ENCODE data around the gene SOCS3. TPM values are rescaled to one million over a fixed set of nuclear protein-coding genes. Genes with fewer than 3 reads are reported as not detected.

Gene SOCS3
- total and polyA plus RNA-seq, 5 donors: 6.6 to 52.6 (median 12.0) TPM

DNA sequence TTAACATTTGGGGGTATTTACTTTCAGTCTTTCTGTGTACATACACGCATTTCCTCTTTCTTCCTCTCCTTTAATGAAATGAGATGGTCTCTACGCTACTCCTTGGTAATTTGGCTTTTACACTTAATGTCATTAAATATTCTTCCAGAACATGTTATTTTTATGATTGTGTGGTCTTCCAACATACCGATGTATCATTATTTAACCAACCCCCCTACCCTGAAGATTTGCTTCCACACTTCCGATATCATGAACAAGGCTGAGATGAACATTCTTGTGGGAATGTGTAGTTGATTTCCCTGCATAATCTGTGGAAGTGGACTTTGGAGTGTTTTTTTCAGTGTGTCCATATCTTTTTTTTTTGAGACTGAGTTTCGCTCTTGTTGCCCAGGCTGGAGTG, 16.3 kb upstream of the SOCS3 start:
- no peak for ATAC-seq
- no peaks in the 10 kb centered on the region for H3K9me3 ChIP-seq (ENCODE audit: control insufficient read depth, low read length)
- no peaks in the 10 kb centered on the region for H3K27me3 ChIP-seq (ENCODE audit: control insufficient read depth, insufficient read depth)
- no peak overlapping the region for H3K27ac ChIP-seq (ENCODE audit: low read length)
- peaks cover 3% of the 10 kb centered on the region for H3K4me1 ChIP-seq (ENCODE audit: control insufficient read depth, insufficient read depth, low read length)
- intact Hi-C loops (cut with DNase I): no loop called here
- DNase-seq: no peak
- WGBS: 84% methylated on average over 5 of the region's 5 CpGs
- H3K4me3 ChIP-seq (ENCODE audit: low read length): no peak overlapping the region

DNA sequence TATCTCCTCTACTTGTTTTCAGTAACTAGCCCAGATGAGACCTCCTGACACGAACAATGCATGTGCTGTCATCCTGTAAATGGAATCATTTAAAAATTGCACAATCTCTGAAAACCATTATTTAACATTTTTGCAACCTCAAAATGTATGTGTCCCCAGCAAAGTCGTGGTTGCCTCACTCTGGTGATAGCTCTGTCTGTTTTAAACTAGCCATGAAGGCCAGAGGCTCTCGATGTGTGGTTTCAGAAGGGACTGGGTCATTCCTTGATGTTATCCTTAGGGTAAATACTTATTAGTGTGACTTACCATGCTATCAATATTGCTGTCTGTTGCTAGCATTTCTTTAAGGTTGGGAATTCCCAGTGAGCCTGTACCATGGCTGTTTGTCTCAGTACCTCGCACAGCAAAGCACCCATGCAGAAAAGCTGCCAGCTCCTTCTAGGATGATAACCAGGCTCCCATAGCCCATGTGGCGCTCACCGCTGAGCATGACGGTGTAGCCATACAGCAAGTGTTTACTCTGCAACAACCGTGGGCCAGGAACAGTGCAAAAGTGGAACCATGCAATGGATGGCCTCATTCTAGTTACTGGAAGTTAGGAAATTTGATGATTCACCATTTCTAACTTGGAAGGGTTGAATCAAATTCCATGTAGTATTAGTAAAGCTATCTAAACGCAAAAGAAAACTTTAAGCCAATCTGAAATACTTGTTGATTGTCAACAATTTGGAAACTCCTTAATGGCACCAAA, 15.7 kb upstream of the SOCS3 start:
- DNase-seq: peak; percentile 66 to 76 (median 70)
- WGBS: 60% methylated on average over 9 of the region's 9 CpGs
- H3K9me3 ChIP-seq (ENCODE audit: control insufficient read depth, low read length): no peaks in the 10 kb centered on the region
- H3K27me3 ChIP-seq (ENCODE audit: control insufficient read depth, insufficient read depth): no peaks in the 10 kb centered on the region
- ATAC-seq: peak; percentile 50 to 59
- peak overlapping the region; percentile 85 for H3K27ac ChIP-seq (ENCODE audit: low read length)
- intact Hi-C loops (cut with DNase I): no loop called here
- no peak overlapping the region for H3K4me3 ChIP-seq (ENCODE audit: low read length)
- H3K4me1 ChIP-seq (ENCODE audit: control insufficient read depth, insufficient read depth, low read length): peaks cover 3% of the 10 kb centered on the region

DNA sequence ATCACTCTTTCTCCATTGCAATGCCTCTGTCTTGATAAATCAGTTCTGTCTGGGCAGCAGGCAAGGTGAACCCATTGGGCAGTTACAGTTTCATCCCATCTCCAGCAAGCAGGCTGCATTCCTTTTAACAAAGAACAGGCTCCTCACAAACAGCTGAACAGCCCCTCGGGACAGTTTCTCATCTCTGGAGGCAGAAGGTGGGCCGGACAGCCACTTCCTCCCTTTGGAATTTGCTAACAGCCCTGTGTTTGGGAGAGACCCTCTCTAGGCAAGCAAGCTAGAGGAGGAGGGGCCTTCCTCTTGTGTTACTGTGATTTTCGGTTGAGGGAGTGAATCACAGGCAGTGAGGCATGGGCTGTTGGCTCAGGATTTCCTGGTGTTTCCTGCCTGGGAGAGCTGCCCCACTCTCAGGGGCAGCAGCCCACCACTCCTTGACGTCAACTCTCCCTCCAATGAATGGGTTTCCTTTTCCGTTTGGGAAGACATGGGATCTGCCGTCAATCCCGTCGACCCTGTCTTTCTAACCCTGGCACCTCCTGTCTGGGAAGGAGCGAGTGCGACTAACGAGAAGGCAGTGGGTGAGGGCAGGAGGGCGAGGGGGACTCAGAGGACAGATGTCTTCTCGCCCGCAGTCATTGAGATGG, 14.9 kb upstream of the SOCS3 start:
- peaks cover 3% of the 10 kb centered on the region for H3K4me1 ChIP-seq (ENCODE audit: control insufficient read depth, insufficient read depth, low read length)

DNA sequence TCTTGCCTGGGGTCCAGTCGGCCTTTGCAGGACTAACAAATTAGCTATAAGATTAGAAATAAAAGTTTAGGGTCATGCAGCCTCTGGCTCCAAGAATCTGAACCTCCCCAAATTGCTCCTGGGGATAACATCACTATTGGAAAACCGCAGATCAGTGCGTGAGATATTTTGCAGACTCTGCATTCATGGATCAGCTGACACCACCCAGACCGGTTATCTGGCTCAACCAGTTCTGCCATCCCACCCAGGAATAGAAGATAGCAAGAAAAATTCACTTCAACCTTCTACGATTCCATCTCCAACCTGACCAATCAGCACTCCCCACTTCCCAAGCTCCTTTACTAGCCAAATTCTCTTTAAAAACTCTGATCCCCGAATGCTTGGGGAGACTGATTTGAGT, 14.3 kb upstream of the SOCS3 start:
- ATAC-seq: no peak
- H3K4me1 ChIP-seq (ENCODE audit: control insufficient read depth, insufficient read depth, low read length): peaks cover 3% of the 10 kb centered on the region
- 64% methylated on average over 6 of the region's 6 CpGs for WGBS
- DNase-seq: no peak
- intact Hi-C loops (cut with DNase I): no loop called here
- no peak overlapping the region for H3K4me3 ChIP-seq (ENCODE audit: low read length)
- no peak overlapping the region for H3K27ac ChIP-seq (ENCODE audit: low read length)
- H3K27me3 ChIP-seq (ENCODE audit: control insufficient read depth, insufficient read depth): no peaks in the 10 kb centered on the region
- no peaks in the 10 kb centered on the region for H3K9me3 ChIP-seq (ENCODE audit: control insufficient read depth, low read length)

More for the DNA sequence above, 14.9 kb upstream of the SOCS3 start:
- ATAC-seq (no peak), DNase-seq (no peak)
- H3K27ac ChIP-seq (ENCODE audit: low read length): peak overlapping the region; percentile 85
- no peaks in the 10 kb centered on the region for H3K9me3 ChIP-seq (ENCODE audit: control insufficient read depth, low read length)
- no peaks in the 10 kb centered on the region for H3K27me3 ChIP-seq (ENCODE audit: control insufficient read depth, insufficient read depth)
- 52% methylated on average over 14 of the region's 14 CpGs for WGBS
- no peak overlapping the region for H3K4me3 ChIP-seq (ENCODE audit: low read length)
- intact Hi-C loops (cut with DNase I): no loop called here

DNA sequence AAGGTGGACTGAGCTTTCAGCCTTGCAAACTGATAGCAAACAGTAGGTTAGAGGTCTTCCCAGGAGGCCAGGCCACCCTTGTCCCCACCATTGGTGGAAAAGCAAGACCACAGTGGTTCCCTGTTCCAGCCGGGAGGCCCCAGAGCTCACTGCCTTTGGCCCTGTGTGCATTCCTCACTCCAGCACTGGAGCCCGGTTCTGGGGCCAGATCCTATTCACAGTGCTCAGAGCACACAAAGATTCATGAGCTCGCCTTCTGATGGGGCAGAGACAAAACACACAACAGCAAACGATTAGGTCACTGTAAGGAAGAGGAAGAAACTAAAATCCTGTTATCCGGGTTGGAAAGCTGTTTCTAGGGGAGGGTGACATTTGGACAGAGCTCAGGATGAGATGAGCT, 13.0 kb upstream of the SOCS3 start:
- no peak overlapping the region for H3K4me3 ChIP-seq (ENCODE audit: low read length)
- intact Hi-C loops (cut with DNase I): no loop called here
- DNase-seq (no peak), ATAC-seq (no peak)
- no peaks in the 10 kb centered on the region for H3K27me3 ChIP-seq (ENCODE audit: control insufficient read depth, insufficient read depth)
- H3K9me3 ChIP-seq (ENCODE audit: control insufficient read depth, low read length): no peaks in the 10 kb centered on the region
- no peak overlapping the region for H3K27ac ChIP-seq (ENCODE audit: low read length)
- 53% methylated on average over 5 of the region's 5 CpGs for WGBS
- H3K4me1 ChIP-seq (ENCODE audit: control insufficient read depth, insufficient read depth, low read length): peaks cover 3% of the 10 kb centered on the region

DNA sequence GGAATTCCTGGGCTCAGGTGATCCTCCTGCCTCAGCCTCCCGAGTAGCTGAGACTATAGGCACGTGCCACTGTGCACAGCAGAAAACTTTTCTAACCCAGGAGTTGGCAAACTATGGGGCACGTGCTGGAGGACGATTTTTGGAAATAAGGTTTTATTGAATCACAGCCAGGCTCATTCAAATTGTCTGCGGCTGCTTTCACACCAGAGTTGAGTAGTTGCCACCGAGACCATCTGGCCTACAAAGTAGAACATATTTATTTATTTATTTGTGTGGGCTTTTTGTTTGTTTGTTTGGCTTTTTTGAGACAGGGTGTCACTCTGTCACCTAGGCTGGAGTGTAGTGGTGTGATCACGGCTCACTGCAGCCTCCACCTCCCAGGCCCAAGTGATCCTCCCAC, 11.2 kb upstream of the SOCS3 start:
- Histone ChIP-seq H3K4me1 (ENCODE audit: control insufficient read depth, insufficient read depth, low read length) (peaks cover 3% of the 10 kb centered on the region), H3K4me3 (ENCODE audit: low read length) (no peak overlapping the region), H3K27me3 (ENCODE audit: control insufficient read depth, insufficient read depth) (no peaks in the 10 kb centered on the region), H3K9me3 (ENCODE audit: control insufficient read depth, low read length) (no peaks in the 10 kb centered on the region), H3K27ac (ENCODE audit: low read length) (no peak overlapping the region)
- DNase-seq (no peak), ATAC-seq (no peak)
- 78% methylated on average over 7 of the region's 7 CpGs for WGBS
- intact Hi-C loops (cut with DNase I): no loop called here

DNA sequence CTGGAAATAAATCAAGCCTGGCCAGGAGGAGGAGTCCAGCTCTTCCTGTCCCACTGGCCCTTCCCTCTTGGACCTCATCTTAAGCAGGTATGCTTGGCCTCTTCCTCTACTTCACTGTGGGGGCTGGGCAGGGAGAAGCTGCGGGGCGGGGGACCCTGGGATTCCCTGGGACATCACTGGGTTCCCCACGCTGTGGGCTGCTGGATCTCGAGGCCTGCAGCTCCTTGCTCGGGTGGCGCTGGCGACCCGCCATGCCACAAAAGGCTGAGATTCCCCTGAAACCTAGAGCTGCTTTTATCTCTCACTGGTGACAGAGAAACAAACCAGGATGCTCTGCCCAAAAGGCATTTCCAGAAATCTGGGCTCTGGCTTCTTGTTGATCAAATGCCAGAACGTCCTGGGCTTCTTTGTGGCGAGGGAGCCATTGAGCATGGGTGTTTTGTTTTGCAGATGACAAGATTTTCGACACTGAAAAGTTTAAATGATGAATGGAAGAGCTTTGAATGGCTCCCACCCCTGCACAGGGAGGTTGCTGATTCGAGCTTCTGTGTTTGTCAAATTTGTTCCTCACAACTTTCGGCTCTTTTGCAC, 10.0 kb upstream of the SOCS3 start:
- ATAC-seq (no peak), DNase-seq (peak in 1 of 3 donors; percentile 50)
- H3K4me1 ChIP-seq (ENCODE audit: control insufficient read depth, insufficient read depth, low read length): peaks cover 3% of the 10 kb centered on the region
- no peak overlapping the region for H3K4me3 ChIP-seq (ENCODE audit: low read length)
- H3K27ac ChIP-seq (ENCODE audit: low read length): no peak overlapping the region
- no peaks in the 10 kb centered on the region for H3K27me3 ChIP-seq (ENCODE audit: control insufficient read depth, insufficient read depth)
- 56% methylated on average over 13 of the region's 13 CpGs for WGBS
- intact Hi-C loops (cut with DNase I): loop anchor here in 1 of 4 donors (5.0 kb wide), 1 partner anchor 83 kb away; no protein-coding TSS in a partner anchor
- no peaks in the 10 kb centered on the region for H3K9me3 ChIP-seq (ENCODE audit: control insufficient read depth, low read length)

DNA sequence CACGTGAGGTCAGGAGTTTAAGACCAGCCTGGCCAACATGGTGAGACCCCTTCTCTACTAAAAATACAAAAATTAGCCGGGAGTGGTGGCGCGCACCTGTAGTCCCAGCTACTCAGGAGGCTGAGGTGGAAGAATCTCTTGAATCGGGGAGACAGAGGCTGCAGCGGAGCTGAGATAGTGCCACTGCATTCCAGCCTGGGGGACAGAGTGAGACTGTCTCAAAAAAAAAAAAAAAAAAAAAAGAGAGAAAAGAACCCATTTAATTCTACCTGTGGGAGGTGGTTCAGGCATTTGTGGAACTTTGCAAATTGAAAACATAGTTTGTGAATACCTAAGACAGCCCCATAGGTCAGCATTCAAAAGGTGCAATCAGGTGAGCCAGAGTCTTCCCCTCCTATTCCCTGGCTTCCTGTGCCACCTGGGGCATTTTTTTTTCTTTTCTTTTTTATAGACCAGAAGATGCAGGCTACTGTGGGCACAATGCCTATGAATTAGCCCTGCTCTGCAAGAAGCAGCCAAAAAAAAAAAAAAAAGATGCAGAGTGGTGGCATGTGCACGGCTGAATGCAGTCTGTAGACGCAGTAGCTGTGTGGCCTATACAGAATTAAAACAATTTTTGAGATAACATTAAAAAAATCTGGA, 9.1 kb upstream of the SOCS3 start:
- no peak overlapping the region for H3K27ac ChIP-seq (ENCODE audit: low read length)
- H3K9me3 ChIP-seq (ENCODE audit: control insufficient read depth, low read length): no peaks in the 10 kb centered on the region
- no peak for ATAC-seq
- DNase-seq: peak in 1 of 3 donors; percentile 3
- intact Hi-C loops (cut with DNase I): loop anchor here in 1 of 4 donors (5.0 kb wide), 1 partner anchor 82 kb away; no protein-coding TSS in a partner anchor
- no peaks in the 10 kb centered on the region for H3K4me1 ChIP-seq (ENCODE audit: control insufficient read depth, insufficient read depth, low read length)
- no peaks in the 10 kb centered on the region for H3K27me3 ChIP-seq (ENCODE audit: control insufficient read depth, insufficient read depth)
- no peak overlapping the region for H3K4me3 ChIP-seq (ENCODE audit: low read length)
- 96% methylated on average over 8 of the region's 8 CpGs for WGBS

DNA sequence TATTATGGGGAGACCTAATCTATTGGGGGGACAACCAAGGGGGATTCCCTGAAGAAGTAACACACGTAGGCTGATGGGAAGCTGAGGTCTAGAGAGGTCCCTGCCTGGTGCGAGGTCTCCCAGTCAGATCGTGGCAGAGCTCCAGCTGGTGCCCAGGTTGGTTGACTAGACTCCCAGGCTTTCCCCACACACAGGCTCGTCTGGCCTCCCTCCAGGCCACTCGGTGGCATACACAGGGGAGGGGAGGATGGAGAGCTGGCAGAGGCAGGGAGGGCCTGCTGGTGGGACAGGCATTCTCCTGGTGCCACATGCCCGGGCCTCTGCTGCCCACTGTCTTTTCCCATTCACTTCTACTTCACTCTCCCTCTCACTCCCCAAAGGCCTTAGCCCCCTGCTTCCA, 8.5 kb upstream of the SOCS3 start:
- no peak overlapping the region for H3K4me3 ChIP-seq (ENCODE audit: low read length)
- 70% methylated on average over 6 of the region's 6 CpGs for WGBS
- no peaks in the 10 kb centered on the region for H3K9me3 ChIP-seq (ENCODE audit: control insufficient read depth, low read length)
- H3K27me3 ChIP-seq (ENCODE audit: control insufficient read depth, insufficient read depth): no peaks in the 10 kb centered on the region
- H3K4me1 ChIP-seq (ENCODE audit: control insufficient read depth, insufficient read depth, low read length): no peaks in the 10 kb centered on the region
- intact Hi-C loops (cut with DNase I): loop anchor here in 1 of 4 donors (5.0 kb wide), 1 partner anchor 81 kb away; no protein-coding TSS in a partner anchor
- DNase-seq (peak in 2 of 3 donors; percentile 38 to 45), ATAC-seq (no peak)
- no peak overlapping the region for H3K27ac ChIP-seq (ENCODE audit: low read length)

DNA sequence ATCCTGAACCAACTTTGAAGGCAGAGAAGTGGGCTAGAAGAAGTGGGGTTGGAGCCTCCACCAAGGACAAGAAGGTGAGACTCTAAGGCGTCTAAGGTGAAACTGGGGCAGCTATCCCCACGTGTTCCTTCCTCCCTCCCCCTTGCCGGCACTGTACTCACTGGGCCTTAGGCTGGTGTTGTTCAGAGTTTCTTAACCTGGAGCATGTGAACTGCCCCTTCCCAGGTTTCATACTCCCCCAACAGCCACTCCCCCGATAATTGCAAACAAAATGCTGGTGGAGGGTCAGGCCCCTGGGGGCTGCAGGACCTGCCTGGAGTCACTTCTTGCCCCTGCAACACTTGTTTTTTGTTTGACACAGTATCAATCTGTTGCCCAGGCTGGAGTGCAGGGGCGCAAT, 7.3 kb upstream of the SOCS3 start:
- WGBS: 86% methylated on average over 5 of the region's 5 CpGs
- Histone ChIP-seq H3K4me3 (ENCODE audit: low read length) (no peak overlapping the region), H3K4me1 (ENCODE audit: control insufficient read depth, insufficient read depth, low read length) (no peaks in the 10 kb centered on the region), H3K27ac (ENCODE audit: low read length) (no peak overlapping the region), H3K9me3 (ENCODE audit: control insufficient read depth, low read length) (no peaks in the 10 kb centered on the region), H3K27me3 (ENCODE audit: control insufficient read depth, insufficient read depth) (no peaks in the 10 kb centered on the region)
- ATAC-seq: no peak
- DNase-seq: peak in 1 of 3 donors; percentile 16
- intact Hi-C loops (cut with DNase I): loop anchor here in 1 of 4 donors (5.0 kb wide), 1 partner anchor 80 kb away; no protein-coding TSS in a partner anchor

Measured in right cardiac atrium (tissue), 5 donors.